Uterus (tissue), 2 donors: Measurements from ENCODE around the gene CPSF7.

ENCODE experiments used
- POLR2A ChIP-seq, 2 donors: fragments of 450-650 bp; IDR thresholded peaks; one replicate each; pipeline ENCODE4 v1.6.1; 2016; ENCODE audit warnings: antibody characterized with exemption in 2 of 2, mild to moderate bottlenecking in 1 of 2, moderate library complexity in 1 of 2
- TF ChIP-seq, protein P1 (sequence below), 4 experiments: fragments of 200-600 bp in 2 of 4; fragments of 450-650 bp in 2 of 4; sonication (generic) in 2 of 4; IDR thresholded peaks; one replicate each; pipeline ENCODE4 v1.5.1; 2016 to 2019; ENCODE audit warnings: antibody characterized with exemption in 4 of 4, mild to moderate bottlenecking in 2 of 4, moderate library complexity in 1 of 4

DNA sequence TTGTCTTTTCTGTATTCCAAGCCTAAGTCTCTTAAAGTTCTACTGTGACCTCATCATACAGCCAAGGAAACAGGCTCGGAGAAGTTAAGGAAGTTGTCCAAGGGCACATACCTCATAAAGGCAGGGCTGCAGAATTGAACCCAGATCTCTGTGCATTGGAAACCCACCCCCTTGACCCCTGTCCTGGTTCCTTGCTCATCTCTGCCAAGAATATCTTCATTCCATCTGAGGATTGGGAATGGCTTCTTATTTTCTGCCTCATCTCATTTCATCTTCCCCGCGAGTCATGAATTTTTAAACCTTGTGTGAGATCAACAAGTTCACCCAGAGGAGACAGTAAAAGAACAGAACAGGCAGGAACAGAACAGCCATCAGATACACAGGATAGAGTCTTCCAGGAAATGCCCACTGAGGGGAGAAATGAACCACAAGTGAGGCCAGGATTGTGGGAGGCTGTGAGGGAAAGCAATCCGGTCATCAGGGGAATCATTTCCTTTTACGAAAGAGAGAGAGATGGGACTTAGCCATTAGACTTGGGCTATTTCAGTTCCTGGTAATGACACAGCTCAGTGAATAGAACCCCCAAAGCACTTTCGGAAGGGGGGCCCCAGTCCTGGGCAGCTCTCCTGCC lies 44.4 kb upstream of the CPSF7 start:
- TF ChIP-seq POLR2A (IDR thresholded peaks at IDR 0.05): no peak
- TF ChIP-seq, protein P1, sequence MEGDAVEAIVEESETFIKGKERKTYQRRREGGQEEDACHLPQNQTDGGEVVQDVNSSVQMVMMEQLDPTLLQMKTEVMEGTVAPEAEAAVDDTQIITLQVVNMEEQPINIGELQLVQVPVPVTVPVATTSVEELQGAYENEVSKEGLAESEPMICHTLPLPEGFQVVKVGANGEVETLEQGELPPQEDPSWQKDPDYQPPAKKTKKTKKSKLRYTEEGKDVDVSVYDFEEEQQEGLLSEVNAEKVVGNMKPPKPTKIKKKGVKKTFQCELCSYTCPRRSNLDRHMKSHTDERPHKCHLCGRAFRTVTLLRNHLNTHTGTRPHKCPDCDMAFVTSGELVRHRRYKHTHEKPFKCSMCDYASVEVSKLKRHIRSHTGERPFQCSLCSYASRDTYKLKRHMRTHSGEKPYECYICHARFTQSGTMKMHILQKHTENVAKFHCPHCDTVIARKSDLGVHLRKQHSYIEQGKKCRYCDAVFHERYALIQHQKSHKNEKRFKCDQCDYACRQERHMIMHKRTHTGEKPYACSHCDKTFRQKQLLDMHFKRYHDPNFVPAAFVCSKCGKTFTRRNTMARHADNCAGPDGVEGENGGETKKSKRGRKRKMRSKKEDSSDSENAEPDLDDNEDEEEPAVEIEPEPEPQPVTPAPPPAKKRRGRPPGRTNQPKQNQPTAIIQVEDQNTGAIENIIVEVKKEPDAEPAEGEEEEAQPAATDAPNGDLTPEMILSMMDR (IDR thresholded peaks at IDR 0.05): no peak
